ENCODE data around the gene CD19.
"Not testable (repeated sequence)": the region's sequence is repeated elsewhere in the genome, so short reads cannot be mapped to it uniquely, and the experiment has no call there.

The CD19 gene

GRCh38 chr16:28910086-28911031 lies 21.4 kb upstream of the CD19 start:
- DNase-seq = peak; percentile 14

- DNase-seq = no peak
Observed at GRCh38 chr16:28912558-28912957, 19.2 kb upstream of the CD19 start.

- DNase-seq = no peak
Observed at GRCh38 chr16:28913946-28914724, 17.6 kb upstream of the CD19 start.

GRCh38 chr16:28915181-28915580 lies 16.6 kb upstream of the CD19 start:
- no peak for DNase-seq

DNA sequence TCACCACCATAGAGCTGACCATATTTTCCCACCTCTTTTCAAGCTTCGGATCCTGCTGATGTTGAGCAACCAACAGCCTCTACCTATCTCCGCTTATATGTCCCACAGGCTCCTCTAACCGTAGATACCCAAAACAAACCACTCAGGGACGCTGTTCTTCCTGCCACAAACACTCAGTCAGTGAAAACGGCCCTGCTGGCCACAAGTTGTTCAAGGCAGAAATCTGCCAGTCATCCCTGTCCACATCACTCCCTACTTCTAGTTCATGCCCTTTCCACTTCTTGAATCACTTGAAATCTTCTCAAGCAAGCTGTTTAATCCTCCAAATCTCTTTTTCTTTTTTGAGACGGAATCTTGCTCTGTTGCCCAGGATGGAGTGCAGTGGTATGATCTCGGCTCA lies 14.7 kb upstream of the CD19 start:
- DNase-seq = no peak

GRCh38 chr16:28918698-28919097 lies 13.1 kb upstream of the CD19 start:
- no peak for DNase-seq

DNA sequence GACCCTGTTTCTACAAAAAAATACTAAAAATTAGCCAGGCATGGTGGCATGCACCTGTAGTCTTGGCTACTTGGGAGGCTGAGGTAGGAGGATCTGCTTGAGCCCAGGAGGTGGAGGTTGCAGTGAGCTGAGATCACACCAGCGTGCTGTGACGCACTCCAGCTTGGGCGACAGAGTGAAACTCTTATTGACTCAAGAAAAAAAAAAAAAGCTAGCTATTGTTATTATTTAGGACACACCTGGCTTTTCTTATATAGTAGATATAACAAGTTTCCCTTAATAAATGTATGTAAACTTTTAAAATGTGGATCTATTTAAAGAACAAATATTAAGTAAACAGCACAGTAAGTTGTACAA lies 8.6 kb upstream of the CD19 start:
- DNase-seq = no peak

- DNase-seq = no peak
Observed at GRCh38 chr16:28923652-28924398, 7.9 kb upstream of the CD19 start.

GRCh38 chr16:28924399-28924761 lies 7.4 kb upstream of the CD19 start:
- no peak for DNase-seq

DNA sequence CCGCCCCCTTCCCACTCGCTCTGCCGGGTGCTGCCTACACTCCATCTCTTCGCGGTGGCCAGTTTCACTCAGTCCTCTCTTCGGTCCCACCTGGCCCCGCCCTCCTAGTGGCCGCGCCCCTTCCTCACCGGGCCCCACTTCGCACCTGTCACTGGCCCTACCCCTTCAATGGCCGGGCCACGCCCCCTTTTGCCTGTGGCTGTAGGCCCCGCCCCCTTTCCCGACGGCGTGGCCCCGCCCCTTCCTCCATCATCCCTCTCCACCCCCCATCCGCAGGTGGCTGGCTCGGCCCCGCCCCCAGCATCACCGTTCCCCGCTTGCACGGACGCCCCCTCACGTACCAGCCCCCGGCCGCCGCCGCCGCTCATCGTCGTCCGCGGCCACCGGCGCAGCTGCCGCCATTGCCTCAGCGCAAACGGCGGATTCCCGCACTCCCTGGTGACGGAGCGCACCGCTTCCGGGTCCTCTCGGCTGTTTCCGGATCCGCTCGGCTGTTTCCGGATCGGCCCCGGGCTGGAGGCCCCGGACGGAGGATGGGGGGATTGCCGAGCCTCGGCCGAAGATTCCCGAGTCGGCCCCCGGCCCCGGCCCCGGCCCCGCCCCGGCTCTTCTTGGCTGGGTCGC lies 6.9 kb upstream of the CD19 start, which contains the start of gene RABEP2:
RABEP2 (minus strand) TSS at position 477 of the 624 bp plus-strand sequence; CDS start at position 402, 75 bp downstream.
- peak; percentile 97 for DNase-seq

DNA sequence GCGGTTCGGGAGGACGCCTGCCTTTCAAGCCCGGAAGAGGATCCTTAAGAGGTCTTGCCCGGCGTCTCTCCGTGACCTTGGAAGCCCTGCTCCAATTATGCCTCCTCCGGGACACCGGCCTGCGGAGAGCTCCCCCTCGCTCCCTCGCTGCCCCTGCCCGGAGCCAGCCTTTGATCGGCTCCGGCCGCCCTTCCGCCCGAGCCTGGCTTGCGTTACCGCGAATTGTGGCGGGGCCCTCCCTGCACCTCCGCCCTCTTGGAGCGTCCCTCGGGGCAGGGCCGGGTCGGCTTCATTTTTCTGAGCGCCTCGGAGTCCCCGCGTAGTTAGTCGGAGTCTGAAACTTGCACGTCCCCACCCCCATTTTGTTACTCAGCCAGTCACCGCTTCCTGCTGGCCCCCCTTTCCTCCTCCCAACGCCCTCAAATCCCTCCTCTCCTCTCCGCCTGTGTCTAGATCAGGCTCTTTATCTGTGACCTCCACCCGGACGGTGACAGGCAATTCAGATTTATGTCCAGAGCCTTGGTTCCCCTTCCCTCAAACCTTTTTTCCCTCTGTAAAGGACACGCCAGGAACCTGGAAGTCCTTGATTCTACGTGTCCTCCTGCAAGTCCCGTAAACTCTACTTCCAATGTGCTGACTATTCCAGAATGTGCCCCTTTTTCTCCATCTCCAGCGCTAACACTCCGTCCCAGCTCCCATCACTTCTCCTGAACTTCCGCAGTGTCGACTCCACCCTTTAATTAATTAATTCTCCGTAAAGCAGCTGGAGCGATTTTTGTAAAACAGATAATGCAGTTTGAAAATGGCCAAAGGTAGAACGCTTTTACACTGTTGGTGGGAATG lies 6.2 kb upstream of the CD19 start:
- DNase-seq = peak; percentile 87

DNA sequence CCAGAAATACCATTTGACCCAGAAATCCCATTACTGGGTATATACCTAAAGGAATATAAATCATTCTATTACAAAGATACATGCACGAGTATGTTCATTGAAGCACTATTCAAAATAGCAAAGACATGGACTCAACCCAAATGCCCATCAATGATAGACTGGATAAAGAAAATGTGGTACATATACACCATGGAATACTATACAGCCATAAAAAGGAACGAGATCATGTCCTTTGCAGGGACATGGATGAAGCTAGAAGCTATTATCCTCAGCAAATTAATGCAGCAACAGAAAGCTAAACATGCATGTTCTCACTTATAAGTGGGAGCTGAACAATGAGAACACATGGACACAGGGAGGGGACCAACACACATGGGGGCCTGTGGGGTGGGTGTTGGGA lies 5.5 kb upstream of the CD19 start:
- DNase-seq = not testable (repeated sequence)

- DNase-seq = no peak
Observed at GRCh38 chr16:28927815-28928214, 4.0 kb upstream of the CD19 start.

GRCh38 chr16:28930203-28930602 lies 1.6 kb upstream of the CD19 start:
- no peak for DNase-seq

- no peak for DNase-seq
Observed at GRCh38 chr16:28930652-28931051, 1.1 kb upstream of the CD19 start.

- no peak for DNase-seq
Observed at GRCh38 chr16:28932339-28933141, 769 bp downstream of the CD19 start.

DNA sequence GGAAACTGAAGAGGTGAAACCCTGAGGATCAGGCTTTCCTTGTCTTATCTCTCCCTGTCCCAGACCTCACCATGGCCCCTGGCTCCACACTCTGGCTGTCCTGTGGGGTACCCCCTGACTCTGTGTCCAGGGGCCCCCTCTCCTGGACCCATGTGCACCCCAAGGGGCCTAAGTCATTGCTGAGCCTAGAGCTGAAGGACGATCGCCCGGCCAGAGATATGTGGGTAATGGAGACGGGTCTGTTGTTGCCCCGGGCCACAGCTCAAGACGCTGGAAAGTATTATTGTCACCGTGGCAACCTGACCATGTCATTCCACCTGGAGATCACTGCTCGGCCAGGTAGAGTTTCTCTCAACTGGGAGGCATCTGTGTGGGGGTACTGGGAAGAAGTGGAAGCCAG lies 1.4 kb downstream of the CD19 start:
- no peak for DNase-seq

GRCh38 chr16:28935346-28935745 lies 3.6 kb downstream of the CD19 start:
- DNase-seq = no peak

DNA sequence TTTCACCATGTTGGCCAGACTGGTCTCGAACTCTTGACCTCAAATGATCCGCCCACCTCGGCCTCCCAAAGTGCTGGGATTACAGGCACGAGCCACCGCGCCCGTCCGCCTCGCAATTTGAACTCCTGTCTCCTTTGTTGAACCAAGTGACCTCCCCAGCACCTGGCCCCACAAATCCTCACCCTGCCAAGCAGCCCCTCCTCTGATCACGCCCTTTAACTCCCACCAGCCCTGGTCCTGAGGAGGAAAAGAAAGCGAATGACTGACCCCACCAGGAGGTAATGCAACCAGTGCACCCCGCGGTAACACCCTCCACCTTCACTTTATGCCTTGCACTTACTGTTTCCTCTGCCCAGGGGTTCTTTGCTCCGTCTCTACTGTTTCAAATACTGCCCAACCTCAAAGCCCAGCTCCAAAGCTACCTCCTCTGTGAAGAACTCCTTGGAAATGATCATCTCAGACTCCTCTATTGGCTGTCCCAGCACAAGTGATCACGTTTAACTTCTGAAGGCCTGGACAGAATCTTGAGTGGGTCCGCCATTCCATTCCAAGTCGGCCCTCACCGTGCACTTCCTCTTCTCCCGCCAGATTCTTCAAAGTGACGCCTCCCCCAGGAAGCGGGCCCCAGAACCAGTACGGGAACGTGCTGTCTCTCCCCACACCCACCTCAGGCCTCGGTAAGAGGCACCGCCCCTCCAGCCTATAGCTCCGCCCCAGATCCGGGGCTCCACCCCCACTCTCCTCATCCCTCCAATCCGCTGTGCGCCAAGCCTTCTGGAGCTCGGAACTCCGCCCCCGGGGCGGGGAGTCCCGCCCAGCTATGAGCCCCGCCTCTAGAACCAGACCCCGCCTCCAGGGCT lies 4.4 kb downstream of the CD19 start:
- peak; percentile 93 for DNase-seq

DNA sequence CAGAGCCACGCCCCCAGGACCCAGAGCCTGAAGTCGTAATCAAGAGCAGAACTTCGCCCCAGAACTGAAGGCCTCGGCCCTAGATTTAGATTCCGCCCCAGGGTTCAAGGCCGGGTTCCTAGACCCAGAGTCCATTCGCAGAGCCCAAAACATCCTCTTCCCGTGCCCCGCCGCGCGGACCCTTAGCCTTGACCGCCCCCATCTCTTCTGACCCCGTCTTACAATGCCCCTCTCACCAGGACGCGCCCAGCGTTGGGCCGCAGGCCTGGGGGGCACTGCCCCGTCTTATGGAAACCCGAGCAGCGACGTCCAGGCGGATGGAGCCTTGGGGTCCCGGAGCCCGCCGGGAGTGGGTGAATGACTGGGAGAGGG lies 5.0 kb downstream of the CD19 start:
- no peak for DNase-seq

Measured in stimulated activated CD4-positive, alpha-beta T cell treated with anti-CD3 and anti-CD28 coated beads, Interleukin-1b, Interleukin-23, amount 100 ng/mL, for 48 hours (primary cell).